NCI-H1105 (cell line): ENCODE measurements around the gene CYP8B1.
"Not testable (repeated sequence)": the region's sequence is repeated elsewhere in the genome, so short reads cannot be mapped to it uniquely, and the experiment has no call there.

Source experiments
- DNase-seq: peaks from one replicate; lab custom pipeline; 2025; lab: John Stamatoyannopoulos, UW

Gene CYP8B1

DNA sequence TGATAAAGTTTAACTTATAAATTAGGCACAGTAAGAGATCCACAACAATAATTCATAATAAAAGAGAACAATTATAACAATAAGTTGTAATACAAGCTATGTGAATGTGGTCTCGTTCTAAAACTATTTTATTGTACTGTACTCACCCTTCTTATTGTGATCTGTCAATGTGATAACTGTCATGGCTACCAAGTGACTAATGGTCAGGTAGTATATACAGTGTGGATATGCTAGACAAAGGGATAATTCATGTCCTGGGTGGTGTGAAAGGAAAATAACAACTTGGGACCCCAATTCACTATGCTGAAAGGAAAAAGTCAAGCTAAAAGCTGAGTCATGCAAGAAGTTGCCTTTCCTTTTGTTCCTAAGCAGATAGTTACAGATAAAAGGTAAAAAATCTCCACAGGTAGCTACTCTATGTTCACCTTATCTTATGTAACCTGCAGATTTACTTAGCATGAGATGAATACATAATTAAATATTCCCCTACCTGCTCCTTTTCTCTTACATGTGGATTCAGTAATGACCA, 10.7 kb upstream of the CYP8B1 start:
- DNase-seq: no peak

GRCh38 chr3:42884324-42884723, 8.6 kb upstream of the CYP8B1 start:
- no peak for DNase-seq

GRCh38 chr3:42883251-42883930, 7.7 kb upstream of the CYP8B1 start:
- DNase-seq: not testable (repeated sequence)

DNA sequence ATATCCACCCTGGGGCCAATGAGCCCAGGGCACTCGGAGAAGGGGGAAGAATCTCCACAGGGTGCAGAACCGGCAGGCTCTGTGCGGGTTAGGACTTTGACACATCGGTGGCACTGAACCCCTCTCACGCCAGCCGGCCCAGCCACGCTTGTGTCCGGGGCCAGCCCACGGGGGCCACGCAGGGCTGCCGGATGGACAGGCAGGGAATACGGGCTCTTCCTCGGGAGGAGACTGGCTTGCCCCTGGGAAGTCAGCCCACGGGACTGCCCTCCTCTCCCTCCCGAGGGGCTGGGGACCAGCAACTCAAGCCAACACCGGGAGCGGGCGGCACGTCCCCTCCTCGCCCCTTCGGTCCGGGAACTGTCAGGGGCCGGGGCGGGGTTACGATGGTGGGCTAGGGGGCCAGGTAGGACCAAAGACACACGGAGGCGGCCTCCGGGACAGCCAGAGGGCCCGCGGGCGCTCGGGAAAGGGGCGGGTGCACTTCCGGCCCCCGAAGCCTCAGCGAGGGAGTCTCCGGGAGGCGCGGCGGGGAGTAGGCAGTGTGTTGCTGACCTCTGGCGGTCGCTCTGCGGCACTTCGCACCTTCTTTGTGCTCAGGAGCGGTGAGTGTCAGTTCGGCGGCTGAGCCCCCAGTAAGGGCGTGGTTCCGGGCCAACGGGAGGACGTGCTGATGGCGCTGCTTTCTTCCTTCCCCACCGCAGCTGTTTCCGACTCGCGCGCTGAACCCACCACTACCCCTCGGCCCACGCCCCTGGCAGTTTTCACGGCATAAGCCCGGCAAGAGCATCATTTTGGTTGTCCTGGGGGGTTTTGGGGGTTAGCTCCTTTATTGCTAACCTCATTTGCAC, 5.1 kb upstream of the CYP8B1 start:
- peak; percentile 62 for DNase-seq

DNA sequence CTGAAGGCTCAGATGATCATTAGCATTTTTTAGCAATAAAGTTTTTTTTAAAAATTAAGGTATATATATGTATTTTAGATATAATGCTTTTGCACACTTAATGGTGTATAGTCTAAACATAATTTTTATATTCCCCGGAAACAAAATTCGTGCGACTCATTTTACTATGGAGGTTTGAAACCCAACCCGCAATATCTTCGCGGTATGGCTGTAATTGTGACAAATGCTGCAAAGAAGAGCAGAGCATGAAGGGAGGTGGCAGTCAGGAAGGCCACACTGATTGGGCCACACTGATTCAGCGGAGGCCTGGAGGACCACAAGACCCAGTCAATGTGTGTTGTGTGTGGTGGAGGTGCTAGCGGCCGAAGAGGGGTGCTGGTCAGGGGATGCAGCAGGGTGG, 4.5 kb upstream of the CYP8B1 start:
- no peak for DNase-seq

DNA sequence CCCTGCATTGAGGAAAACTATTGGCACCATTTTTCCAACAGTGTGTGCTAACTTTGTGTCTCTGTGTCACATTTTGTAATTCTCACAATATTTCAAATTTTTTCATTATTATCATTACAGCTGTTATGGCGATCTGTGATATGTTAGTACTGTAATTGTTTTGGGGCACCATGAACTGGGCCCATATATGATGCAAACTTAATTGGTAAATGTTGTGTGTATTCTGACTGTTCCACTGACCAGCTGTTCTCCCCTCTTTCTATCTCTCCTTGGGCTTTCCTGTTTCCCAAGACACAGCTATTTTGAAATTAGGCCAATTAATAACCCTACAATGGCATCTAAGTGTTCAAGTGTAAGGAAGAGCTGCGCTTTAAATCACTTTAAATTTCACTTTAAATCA, 2.2 kb upstream of the CYP8B1 start:
- DNase-seq: no peak

DNA sequence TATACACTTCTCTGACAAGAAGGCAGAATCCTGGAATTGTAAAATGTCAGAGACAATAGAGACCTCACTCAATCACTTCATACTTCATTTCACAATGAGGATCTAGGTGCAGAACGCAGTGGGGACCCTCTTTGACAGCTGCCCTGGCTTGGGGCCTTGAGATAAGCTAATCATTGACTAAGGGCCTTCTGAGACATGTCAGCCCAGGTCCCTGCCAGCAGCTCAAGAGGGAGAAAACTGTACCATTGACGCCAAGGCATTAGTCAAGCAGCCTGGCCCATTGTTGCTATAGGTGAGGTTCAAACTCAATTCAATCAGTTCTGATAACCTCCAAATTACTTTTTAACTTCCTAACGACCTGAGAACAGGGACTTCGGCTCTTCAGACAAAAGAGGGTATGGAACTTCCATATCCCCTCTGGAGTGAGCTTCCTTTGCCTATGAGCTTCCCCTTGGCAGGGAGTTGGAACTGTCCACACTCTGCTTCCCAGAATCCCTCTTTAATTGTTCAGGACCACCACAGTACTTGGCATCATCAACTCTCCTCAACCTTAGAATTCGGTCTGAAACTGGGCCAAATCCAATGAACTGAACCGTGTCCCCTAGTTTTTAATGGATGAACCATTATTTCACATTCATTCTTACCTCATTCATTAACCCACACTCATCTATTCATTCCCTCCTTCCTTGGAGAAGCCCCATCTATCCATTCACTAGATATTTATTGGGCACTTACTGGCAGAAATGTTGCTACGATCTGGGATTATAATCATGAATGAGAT, 1.5 kb upstream of the CYP8B1 start:
- no peak for DNase-seq

- no peak for DNase-seq
Measured at GRCh38 chr3:42876401-42876800, 722 bp upstream of the CYP8B1 start.

- DNase-seq: no peak
Measured at GRCh38 chr3:42874749-42875148, 930 bp downstream of the CYP8B1 start.

GRCh38 chr3:42873221-42873982, 2.3 kb downstream of the CYP8B1 start:
- DNase-seq: no peak

GRCh38 chr3:42872718-42873117, 3.0 kb downstream of the CYP8B1 start:
- no peak for DNase-seq

DNA sequence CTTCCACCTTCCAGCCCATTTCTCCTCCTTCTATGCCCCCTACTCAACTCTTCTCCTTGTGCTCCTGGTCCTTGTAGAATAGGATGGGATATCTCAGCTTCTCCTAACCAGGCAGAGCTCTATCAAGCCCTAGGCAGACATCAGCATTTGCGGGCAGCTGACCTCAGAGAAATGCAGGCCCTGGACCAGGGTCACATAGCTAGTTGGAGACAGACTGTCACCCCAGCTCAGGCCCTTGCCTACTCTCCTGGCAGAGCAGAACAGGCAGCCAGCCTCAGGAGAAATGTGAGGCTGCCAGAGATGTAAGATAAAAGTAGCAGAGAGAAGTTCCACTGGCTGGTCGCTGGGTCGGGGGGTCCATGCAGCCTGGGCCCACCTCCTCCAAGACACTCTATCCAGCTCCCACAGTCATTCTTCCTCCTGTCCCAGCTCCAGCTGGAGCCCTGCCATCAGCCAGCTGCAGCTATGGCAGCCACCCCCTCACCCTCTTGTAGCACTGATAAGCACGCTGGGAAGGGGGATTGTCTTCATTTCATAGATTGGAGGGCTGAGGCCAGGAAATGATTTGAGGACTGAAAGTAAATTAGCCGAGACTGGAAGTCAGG, 4.0 kb downstream of the CYP8B1 start:
- no peak for DNase-seq

GRCh38 chr3:42868841-42869240, 6.8 kb downstream of the CYP8B1 start:
- no peak for DNase-seq

- DNase-seq: no peak
Measured at GRCh38 chr3:42867138-42867537, 8.5 kb downstream of the CYP8B1 start.

- no peak for DNase-seq
Measured at GRCh38 chr3:42865256-42865655, 10.4 kb downstream of the CYP8B1 start.

DNA sequence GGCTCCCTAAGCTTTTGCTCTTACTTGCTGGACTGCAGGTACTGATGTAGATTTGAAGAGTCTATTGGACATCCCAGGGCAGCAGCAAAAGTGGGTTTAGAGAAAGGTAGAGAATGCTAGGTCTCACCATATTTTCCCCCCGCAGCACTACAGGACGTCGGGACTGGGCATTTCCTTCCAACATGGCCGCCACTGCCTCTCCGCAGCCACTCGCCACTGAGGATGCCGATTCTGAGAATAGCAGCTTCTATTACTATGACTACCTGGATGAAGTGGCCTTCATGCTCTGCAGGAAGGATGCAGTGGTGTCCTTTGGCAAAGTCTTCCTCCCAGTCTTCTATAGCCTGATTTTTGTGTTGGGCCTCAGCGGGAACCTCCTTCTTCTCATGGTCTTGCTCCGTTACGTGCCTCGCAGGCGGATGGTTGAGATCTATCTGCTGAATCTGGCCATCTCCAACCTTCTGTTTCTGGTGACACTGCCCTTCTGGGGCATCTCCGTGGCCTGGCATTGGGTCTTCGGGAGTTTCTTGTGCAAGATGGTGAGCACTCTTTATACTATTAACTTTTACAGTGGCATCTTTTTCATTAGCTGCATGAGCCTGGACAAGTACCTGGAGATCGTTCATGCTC, 11.2 kb downstream of the CYP8B1 start:
- DNase-seq: no peak

- DNase-seq: no peak
Measured at GRCh38 chr3:42856544-42856943, 19.1 kb downstream of the CYP8B1 start.

GRCh38 chr3:42855547-42856380, 19.9 kb downstream of the CYP8B1 start:
- DNase-seq: no peak

GRCh38 chr3:42855219-42855546, 20.5 kb downstream of the CYP8B1 start:
- no peak for DNase-seq

DNA sequence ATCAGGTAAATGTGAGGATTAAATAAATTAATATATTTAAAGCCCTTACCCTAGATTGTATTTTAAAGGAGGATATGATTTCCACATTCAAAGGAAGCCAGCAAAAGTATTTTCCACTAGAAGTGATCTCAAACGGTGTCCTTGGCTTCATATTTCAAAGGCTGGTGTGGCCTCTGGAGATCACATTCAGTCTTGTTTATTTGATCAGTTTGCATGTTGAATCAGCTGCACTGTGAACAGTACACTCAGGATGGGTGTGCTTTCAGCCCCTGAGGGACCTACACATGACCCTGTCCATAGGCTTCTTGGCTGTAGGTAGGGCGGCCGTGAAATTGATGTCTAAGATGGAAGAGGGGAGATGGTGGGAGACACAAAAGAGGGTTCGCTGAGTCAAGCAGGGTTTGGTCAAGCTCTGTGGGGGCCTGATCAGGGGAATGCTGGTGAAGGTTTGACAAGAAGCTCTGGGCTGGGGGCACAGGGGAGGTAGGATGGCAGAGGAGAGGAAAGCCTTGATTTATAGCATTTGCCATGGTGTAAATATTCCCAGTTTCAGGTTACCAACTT, 21.9 kb downstream of the CYP8B1 start:
- no peak for DNase-seq
